PFSK-1 (cell line): Measurements from ENCODE around the gene CLDND1.

Experiments
- FOXP2 ChIP-seq: optimal IDR thresholded peaks from 2 replicates; pipeline ENCODE3; 2011; ENCODE audit warnings: borderline replicate concordance, control low read depth, inconsistent platforms; ENCODE audit not compliant: insufficient read depth; ENCODE audit errors: extremely low read length, extremely low read depth
- POLR2AphosphoS5 ChIP-seq: IDR thresholded peaks from 2 replicates; pipeline ENCODE4 v1.6.1; 2012; ENCODE audit warnings: low read depth, mild to moderate bottlenecking, control low read depth, low read length, moderate library complexity
- REST ChIP-seq, 2 experiments: IDR thresholded peaks; 2 replicates each; pipeline versions ENCODE4 v1.6.1 to v1.8.0; 2011 to 2012; ENCODE audit warnings: low read depth in 2 of 2, low read length in 2 of 2, control low read depth in 1 of 2, inconsistent platforms in 1 of 2, mild to moderate bottlenecking in 1 of 2, moderate library complexity in 1 of 2; ENCODE audit not compliant: insufficient read depth in 1 of 2
- SIN3A ChIP-seq: IDR thresholded peaks from 2 replicates; pipeline ENCODE4 v1.6.1; 2012; ENCODE audit warnings: mild to moderate bottlenecking, low read length, moderate library complexity, borderline replicate concordance; ENCODE audit not compliant: insufficient read depth
- TAF1 ChIP-seq: IDR thresholded peaks from 2 replicates; pipeline ENCODE4 v1.6.1; 2012; ENCODE audit warnings: low read length, control low read depth, borderline replicate concordance; ENCODE audit not compliant: insufficient read depth

CLDND1 gene

GRCh38 chr3:98558100-98558827 is 35.6 kb upstream of the CLDND1 start:
- TF ChIP-seq TAF1 (no peak), FOXP2 (no peak), POLR2AphosphoS5 (no peak), REST (IDR thresholded peaks at IDR 0.05; ENCODE audit: insufficient read depth in 1 of 2, low read depth in 2 of 2, low read length in 2 of 2) (no peak), SIN3A (no peak)

- TF ChIP-seq REST (IDR thresholded peaks at IDR 0.05; ENCODE audit: insufficient read depth in 1 of 2, low read depth in 2 of 2, low read length in 2 of 2), result no peak
- no peak for TF ChIP-seq TAF1
- no peak for TF ChIP-seq SIN3A
- TF ChIP-seq POLR2AphosphoS5, result no peak
- no peak for TF ChIP-seq FOXP2
Observed at GRCh38 chr3:98557324-98558010, 34.8 kb upstream of the CLDND1 start.

DNA sequence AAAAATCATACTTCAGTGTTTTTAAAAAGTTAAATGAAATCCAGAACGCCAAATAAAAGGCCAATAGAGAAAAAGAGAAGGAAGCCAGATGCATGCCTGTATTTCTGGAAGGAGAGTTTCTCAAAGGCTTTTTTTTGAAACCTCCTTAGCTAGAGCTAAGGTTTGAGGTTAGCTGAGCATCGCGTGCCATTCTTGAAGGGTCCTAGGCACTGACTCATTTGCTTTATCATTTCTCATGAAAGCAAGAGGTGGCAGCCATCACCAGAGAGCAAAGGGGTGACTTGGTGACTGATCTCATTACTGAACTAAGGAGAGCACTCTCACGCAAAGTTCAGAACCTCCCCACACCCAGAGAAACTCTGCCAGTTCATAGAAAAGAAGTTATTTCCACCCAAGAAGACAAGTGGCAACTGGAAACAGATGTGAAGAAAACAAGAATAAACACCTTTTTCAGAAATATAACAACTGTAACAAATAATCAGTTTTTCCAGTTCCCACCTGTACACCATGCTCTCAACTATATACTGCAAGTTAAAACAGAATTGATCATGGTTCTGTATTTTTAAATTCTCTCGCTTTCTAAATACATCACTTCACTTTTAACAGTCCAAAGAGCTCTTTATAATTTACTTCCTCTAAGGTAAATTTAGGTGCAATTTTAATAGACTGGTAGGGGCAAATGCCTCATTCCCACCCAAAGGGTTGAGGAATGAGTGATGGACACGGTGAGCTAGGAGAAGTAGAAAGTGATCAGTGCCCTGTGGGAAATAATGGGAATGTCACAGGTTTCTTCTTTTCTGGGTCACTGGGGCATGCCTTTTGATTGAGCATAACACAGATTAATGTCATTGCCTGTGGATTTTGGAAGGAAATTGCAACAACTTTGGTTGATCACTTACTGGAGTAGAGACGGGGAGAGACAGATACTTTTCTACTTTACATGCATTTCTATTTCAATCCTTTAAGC is 33.7 kb upstream of the CLDND1 start:
- TF ChIP-seq TAF1 (no peak), FOXP2 (no peak), REST (IDR thresholded peaks at IDR 0.05; ENCODE audit: insufficient read depth in 1 of 2, low read depth in 2 of 2, low read length in 2 of 2) (no peak), SIN3A (no peak), POLR2AphosphoS5 (no peak)

- TF ChIP-seq REST (IDR thresholded peaks at IDR 0.05; ENCODE audit: insufficient read depth in 1 of 2, low read depth in 2 of 2, low read length in 2 of 2) (no peak), POLR2AphosphoS5 (no peak), FOXP2 (no peak)
Observed at GRCh38 chr3:98555025-98555379, 32.3 kb upstream of the CLDND1 start.
